Uterus (tissue), 2 donors: ENCODE measurements around the gene CEP112.

ENCODE experiments used
- POLR2A ChIP-seq, 2 donors: fragments of 450-650 bp; IDR thresholded peaks; one replicate each; pipeline ENCODE4 v1.6.1; 2016; ENCODE audit warnings: antibody characterized with exemption in 2 of 2, mild to moderate bottlenecking in 1 of 2, moderate library complexity in 1 of 2
- TF ChIP-seq, protein P1 (sequence below), 4 experiments: fragments of 200-600 bp in 2 of 4; fragments of 450-650 bp in 2 of 4; sonication (generic) in 2 of 4; IDR thresholded peaks; one replicate each; pipeline ENCODE4 v1.5.1; 2016 to 2019; ENCODE audit warnings: antibody characterized with exemption in 4 of 4, mild to moderate bottlenecking in 2 of 4, moderate library complexity in 1 of 4

DNA sequence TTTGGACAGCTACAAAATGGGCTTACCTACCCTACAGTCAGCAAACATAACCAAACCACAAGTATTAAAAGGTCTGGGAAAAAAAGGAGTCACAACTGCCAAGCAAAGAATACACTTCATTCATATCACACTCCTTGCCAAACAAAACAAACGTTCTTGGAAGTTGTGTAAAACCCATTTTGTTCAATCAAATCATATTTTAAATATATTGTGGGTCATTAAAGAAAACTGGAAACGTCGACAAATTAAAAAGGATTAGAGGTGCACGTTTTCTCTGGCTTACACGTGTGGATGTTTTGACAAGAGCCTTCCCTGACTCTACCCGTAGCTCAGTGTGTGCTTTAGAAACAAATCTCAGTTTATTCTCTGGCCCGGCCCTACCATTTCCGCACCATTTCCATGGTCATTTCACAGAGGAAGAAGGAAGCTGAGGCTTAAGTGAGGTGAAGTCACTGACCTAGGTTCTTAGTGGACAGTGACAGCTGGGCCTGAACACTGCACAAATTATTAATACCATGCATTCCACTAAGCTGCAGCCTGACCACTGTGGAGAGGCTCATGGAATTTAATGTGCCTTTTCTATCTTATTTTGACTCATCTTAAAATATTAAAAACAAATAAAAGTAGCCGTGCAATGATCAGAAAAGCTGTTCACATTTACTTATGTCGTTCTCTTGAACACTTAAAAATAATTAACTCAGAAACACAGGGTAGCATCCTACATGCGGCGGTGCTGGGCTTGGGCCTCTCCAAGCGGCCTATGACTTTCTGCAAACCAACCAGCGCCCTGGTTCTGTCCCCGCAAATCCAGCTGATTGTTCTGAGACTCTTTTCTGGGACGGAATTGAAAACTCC is 968 bp downstream of the CEP112 start:
- TF ChIP-seq, protein P1, sequence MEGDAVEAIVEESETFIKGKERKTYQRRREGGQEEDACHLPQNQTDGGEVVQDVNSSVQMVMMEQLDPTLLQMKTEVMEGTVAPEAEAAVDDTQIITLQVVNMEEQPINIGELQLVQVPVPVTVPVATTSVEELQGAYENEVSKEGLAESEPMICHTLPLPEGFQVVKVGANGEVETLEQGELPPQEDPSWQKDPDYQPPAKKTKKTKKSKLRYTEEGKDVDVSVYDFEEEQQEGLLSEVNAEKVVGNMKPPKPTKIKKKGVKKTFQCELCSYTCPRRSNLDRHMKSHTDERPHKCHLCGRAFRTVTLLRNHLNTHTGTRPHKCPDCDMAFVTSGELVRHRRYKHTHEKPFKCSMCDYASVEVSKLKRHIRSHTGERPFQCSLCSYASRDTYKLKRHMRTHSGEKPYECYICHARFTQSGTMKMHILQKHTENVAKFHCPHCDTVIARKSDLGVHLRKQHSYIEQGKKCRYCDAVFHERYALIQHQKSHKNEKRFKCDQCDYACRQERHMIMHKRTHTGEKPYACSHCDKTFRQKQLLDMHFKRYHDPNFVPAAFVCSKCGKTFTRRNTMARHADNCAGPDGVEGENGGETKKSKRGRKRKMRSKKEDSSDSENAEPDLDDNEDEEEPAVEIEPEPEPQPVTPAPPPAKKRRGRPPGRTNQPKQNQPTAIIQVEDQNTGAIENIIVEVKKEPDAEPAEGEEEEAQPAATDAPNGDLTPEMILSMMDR (IDR thresholded peaks at IDR 0.05), result no peak
- TF ChIP-seq POLR2A (IDR thresholded peaks at IDR 0.05), result no peak
